Measurements from ENCODE around the gene TLX1.

TLX1 gene

DNA sequence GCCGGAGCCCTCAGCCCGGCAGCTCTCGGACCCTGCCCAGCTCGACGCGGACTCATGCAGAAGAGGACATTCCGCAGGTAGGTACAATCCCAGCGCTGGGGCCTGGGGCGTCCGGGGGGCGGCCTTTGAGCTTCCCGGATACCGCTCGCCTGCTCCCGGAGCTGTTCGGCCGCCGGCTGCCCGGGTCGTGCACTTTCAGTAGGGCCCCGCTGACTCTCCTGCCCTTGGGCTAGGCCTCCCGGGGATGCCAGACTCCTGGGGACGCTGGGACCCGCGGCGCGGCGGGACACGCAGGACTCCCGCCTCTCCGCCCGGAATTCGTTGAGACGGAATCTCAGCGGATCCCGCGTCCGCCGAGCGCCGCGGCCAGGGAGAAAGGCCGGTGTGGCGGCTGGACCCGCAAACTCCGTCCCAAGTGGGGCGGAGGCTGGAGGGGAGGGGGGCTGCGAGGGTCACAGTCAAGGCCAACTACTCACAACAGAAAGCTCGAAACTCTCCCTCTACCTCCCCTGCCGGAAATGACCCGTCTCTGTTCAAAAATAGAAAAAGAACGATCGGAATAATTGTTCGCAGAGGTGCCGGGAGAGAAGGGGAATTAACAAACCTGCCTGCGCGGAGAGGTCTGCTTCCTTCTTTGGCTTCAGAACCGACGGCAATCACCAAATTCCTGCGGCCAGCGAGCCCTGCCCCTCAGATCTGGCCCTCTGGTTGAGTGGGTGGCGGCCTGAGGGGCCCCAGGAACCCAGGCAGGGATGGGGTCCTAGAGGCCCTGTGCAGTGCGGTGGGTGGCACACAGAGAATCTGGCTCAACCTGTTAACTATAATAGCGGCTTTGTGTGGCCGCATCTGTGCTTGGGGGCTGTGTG lies 9.2 kb downstream of the TLX1 start:
- Histone ChIP-seq H3K4me3 (ENCODE audit: insufficient read depth, low read depth, low read length, poor library complexity, severe bottlenecking) (peak overlapping the region; percentile 39), H3K27me3 (replicated peaks; ENCODE audit: control insufficient read depth, insufficient read depth, low read length, poor library complexity, severe bottlenecking) (peaks cover 93% of the 10 kb centered on the region), H3K36me3 (ENCODE audit: control insufficient read depth, insufficient read depth, low read length) (no peaks in the 10 kb centered on the region), H3K9me3 (ENCODE audit: control insufficient read depth, low read length) (no peaks in the 10 kb centered on the region), H3K27ac (ENCODE audit: insufficient read depth, low read length, poor library complexity, severe bottlenecking) (no peak overlapping the region), H3K4me1 (ENCODE audit: control insufficient read depth, insufficient read depth, low read length, poor library complexity, severe bottlenecking) (peaks cover 17% of the 10 kb centered on the region)
- DNase-seq = no peak

DNA sequence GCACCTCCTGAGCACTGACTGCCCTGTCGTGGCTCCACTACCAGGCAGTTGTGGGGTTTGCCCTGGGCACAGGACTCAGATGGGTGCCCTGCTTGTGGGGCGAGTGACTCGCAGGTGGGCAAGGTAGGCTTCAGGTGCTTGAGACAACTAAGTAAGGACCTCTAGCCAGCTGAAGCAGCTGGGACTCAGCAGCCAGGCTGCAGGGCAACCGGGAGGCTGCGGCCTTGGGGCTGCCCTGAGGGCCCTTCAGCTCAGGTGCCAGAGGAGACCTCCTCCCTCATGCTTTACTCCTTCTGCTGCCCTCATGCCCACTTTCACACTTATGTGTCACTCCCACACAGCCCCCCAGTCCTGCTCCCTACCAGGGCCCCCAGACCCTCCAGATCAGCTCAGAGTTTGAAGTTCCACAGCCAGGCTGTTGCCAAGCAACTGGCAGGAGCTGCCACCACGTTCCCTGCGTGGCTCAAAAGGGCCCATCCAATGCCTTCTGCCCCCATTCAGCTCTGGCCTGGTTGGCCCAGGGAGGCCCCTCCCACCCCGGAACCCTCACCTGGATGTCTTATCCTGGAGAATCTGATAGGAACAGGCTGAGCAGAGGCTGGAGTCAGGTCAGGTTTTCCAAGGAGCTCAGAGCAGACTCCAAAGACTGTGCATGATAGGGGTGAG lies 10.0 kb downstream of the TLX1 start:
- H3K4me1 ChIP-seq (ENCODE audit: control insufficient read depth, insufficient read depth, low read length, poor library complexity, severe bottlenecking) = peaks cover 15% of the 10 kb centered on the region
- no peak overlapping the region for H3K27ac ChIP-seq (ENCODE audit: insufficient read depth, low read length, poor library complexity, severe bottlenecking)
- no peaks in the 10 kb centered on the region for H3K36me3 ChIP-seq (ENCODE audit: control insufficient read depth, insufficient read depth, low read length)
- peaks cover 94% of the 10 kb centered on the region for H3K27me3 ChIP-seq (replicated peaks; ENCODE audit: control insufficient read depth, insufficient read depth, low read length, poor library complexity, severe bottlenecking)
- DNase-seq = no peak
- H3K9me3 ChIP-seq (ENCODE audit: control insufficient read depth, low read length) = no peaks in the 10 kb centered on the region
- H3K4me3 ChIP-seq (ENCODE audit: insufficient read depth, low read depth, low read length, poor library complexity, severe bottlenecking) = no peak overlapping the region

GRCh38 chr10:101141616-101142532 lies 10.8 kb downstream of the TLX1 start:
- H3K36me3 ChIP-seq (ENCODE audit: control insufficient read depth, insufficient read depth, low read length) = no peaks in the 10 kb centered on the region
- no peaks in the 10 kb centered on the region for H3K9me3 ChIP-seq (ENCODE audit: control insufficient read depth, low read length)
- no peak overlapping the region for H3K27ac ChIP-seq (ENCODE audit: insufficient read depth, low read length, poor library complexity, severe bottlenecking)
- H3K4me1 ChIP-seq (ENCODE audit: control insufficient read depth, insufficient read depth, low read length, poor library complexity, severe bottlenecking) = peaks cover 21% of the 10 kb centered on the region
- peak; percentile 53 to 67 (median 53) for DNase-seq
- H3K27me3 ChIP-seq (replicated peaks; ENCODE audit: control insufficient read depth, insufficient read depth, low read length, poor library complexity, severe bottlenecking) = peaks cover 94% of the 10 kb centered on the region
- H3K4me3 ChIP-seq (ENCODE audit: insufficient read depth, low read depth, low read length, poor library complexity, severe bottlenecking) = no peak overlapping the region

- Histone ChIP-seq H3K36me3 (ENCODE audit: control insufficient read depth, insufficient read depth, low read length) (no peaks in the 10 kb centered on the region), H3K27ac (ENCODE audit: insufficient read depth, low read length, poor library complexity, severe bottlenecking) (no peak overlapping the region), H3K9me3 (ENCODE audit: control insufficient read depth, low read length) (no peaks in the 10 kb centered on the region), H3K4me3 (ENCODE audit: insufficient read depth, low read depth, low read length, poor library complexity, severe bottlenecking) (no peak overlapping the region), H3K4me1 (ENCODE audit: control insufficient read depth, insufficient read depth, low read length, poor library complexity, severe bottlenecking) (peaks cover 22% of the 10 kb centered on the region), H3K27me3 (replicated peaks; ENCODE audit: control insufficient read depth, insufficient read depth, low read length, poor library complexity, severe bottlenecking) (peaks cover 94% of the 10 kb centered on the region)
- DNase-seq = no peak
Observed at GRCh38 chr10:101142533-101143344, 11.6 kb downstream of the TLX1 start.

- peaks cover 89% of the 10 kb centered on the region for H3K27me3 ChIP-seq (replicated peaks; ENCODE audit: control insufficient read depth, insufficient read depth, low read length, poor library complexity, severe bottlenecking)
- no peaks in the 10 kb centered on the region for H3K9me3 ChIP-seq (ENCODE audit: control insufficient read depth, low read length)
- H3K36me3 ChIP-seq (ENCODE audit: control insufficient read depth, insufficient read depth, low read length) = no peaks in the 10 kb centered on the region
Observed at GRCh38 chr10:101143345-101143630, 12.2 kb downstream of the TLX1 start.

GRCh38 chr10:101144053-101144452 lies 13.0 kb downstream of the TLX1 start:
- H3K4me3 ChIP-seq (ENCODE audit: insufficient read depth, low read depth, low read length, poor library complexity, severe bottlenecking) = no peak overlapping the region
- H3K27me3 ChIP-seq (replicated peaks; ENCODE audit: control insufficient read depth, insufficient read depth, low read length, poor library complexity, severe bottlenecking) = peaks cover 81% of the 10 kb centered on the region
- H3K9me3 ChIP-seq (ENCODE audit: control insufficient read depth, low read length) = no peaks in the 10 kb centered on the region
- H3K36me3 ChIP-seq (ENCODE audit: control insufficient read depth, insufficient read depth, low read length) = no peaks in the 10 kb centered on the region
- peaks cover 22% of the 10 kb centered on the region for H3K4me1 ChIP-seq (ENCODE audit: control insufficient read depth, insufficient read depth, low read length, poor library complexity, severe bottlenecking)
- no peak for DNase-seq
- no peak overlapping the region for H3K27ac ChIP-seq (ENCODE audit: insufficient read depth, low read length, poor library complexity, severe bottlenecking)

More at GRCh38 chr10:101143345-101143630, 12.2 kb downstream of the TLX1 start:
- Histone ChIP-seq H3K4me3 (ENCODE audit: insufficient read depth, low read depth, low read length, poor library complexity, severe bottlenecking) (no peak overlapping the region), H3K27ac (ENCODE audit: insufficient read depth, low read length, poor library complexity, severe bottlenecking) (no peak overlapping the region), H3K4me1 (ENCODE audit: control insufficient read depth, insufficient read depth, low read length, poor library complexity, severe bottlenecking) (peaks cover 22% of the 10 kb centered on the region)
- no peak for DNase-seq

GRCh38 chr10:101145145-101145544 lies 14.0 kb downstream of the TLX1 start:
- no peaks in the 10 kb centered on the region for H3K9me3 ChIP-seq (ENCODE audit: control insufficient read depth, low read length)
- H3K36me3 ChIP-seq (ENCODE audit: control insufficient read depth, insufficient read depth, low read length) = no peaks in the 10 kb centered on the region
- no peak overlapping the region for H3K27ac ChIP-seq (ENCODE audit: insufficient read depth, low read length, poor library complexity, severe bottlenecking)
- peaks cover 70% of the 10 kb centered on the region for H3K27me3 ChIP-seq (replicated peaks; ENCODE audit: control insufficient read depth, insufficient read depth, low read length, poor library complexity, severe bottlenecking)
- H3K4me1 ChIP-seq (ENCODE audit: control insufficient read depth, insufficient read depth, low read length, poor library complexity, severe bottlenecking) = peaks cover 19% of the 10 kb centered on the region
- H3K4me3 ChIP-seq (ENCODE audit: insufficient read depth, low read depth, low read length, poor library complexity, severe bottlenecking) = no peak overlapping the region
- no peak for DNase-seq

DNA sequence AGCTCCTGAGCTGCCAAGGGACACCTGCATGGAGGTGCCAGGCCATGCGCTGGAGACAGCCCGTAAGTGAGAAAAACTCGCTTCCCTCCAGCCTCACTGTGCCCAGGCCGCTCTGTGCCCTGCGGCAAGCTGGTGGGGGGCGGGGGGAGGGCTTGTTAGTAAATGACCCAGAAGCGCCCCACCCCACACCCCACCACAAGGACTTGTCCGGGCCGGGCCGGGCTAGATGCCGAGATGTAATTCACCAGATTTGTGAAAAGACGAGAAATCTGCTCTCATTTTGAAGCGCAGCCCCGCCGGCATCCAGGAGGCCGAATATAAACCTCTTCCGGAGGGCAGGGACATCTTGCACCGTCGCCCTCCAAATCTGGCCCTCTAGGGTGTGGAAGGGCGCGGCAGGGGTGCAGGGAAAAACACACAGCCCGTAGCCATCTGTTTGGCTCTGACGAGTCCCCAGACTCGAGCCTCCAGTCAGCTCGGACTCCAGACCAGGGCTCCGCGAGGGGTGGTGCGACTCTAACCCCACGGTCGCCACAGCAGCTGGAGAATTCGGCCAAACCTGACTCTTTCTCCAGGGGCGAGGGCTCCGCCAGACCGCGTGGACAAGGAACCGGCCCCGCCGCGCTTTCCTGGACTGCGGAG lies 14.8 kb downstream of the TLX1 start:
- peaks cover 13% of the 10 kb centered on the region for H3K4me1 ChIP-seq (ENCODE audit: control insufficient read depth, insufficient read depth, low read length, poor library complexity, severe bottlenecking)
- no peak for DNase-seq
- no peak overlapping the region for H3K27ac ChIP-seq (ENCODE audit: insufficient read depth, low read length, poor library complexity, severe bottlenecking)
- no peaks in the 10 kb centered on the region for H3K36me3 ChIP-seq (ENCODE audit: control insufficient read depth, insufficient read depth, low read length)
- H3K9me3 ChIP-seq (ENCODE audit: control insufficient read depth, low read length) = no peaks in the 10 kb centered on the region
- H3K4me3 ChIP-seq (ENCODE audit: insufficient read depth, low read depth, low read length, poor library complexity, severe bottlenecking) = no peak overlapping the region
- H3K27me3 ChIP-seq (replicated peaks; ENCODE audit: control insufficient read depth, insufficient read depth, low read length, poor library complexity, severe bottlenecking) = peaks cover 63% of the 10 kb centered on the region

Measured in effector memory CD4-positive, alpha-beta T cell (primary cell).